Stimulated activated naive CD4-positive, alpha-beta T cell (primary cell): ENCODE results near the gene FBN3.
"Not testable (repeated sequence)": the region's sequence is repeated elsewhere in the genome, so short reads cannot be mapped to it uniquely, and the experiment has no call there.

ENCODE experiments used
- DNase-seq, 6 experiments: peaks; one replicate each; lab custom pipeline; 2025; lab: John Stamatoyannopoulos, UW

FBN3 gene

GRCh38 chr19:8149261-8150094, at the start of gene FBN3:
Gene FBN3, minus strand, starts transcription at chr19:8149592. Its CDS starts 2,112 bp downstream, at chr19:8147480.
- no peak for DNase-seq

GRCh38 chr19:8196271-8196927, 47.0 kb upstream of the FBN3 start:
- DNase-seq: no peak

DNA sequence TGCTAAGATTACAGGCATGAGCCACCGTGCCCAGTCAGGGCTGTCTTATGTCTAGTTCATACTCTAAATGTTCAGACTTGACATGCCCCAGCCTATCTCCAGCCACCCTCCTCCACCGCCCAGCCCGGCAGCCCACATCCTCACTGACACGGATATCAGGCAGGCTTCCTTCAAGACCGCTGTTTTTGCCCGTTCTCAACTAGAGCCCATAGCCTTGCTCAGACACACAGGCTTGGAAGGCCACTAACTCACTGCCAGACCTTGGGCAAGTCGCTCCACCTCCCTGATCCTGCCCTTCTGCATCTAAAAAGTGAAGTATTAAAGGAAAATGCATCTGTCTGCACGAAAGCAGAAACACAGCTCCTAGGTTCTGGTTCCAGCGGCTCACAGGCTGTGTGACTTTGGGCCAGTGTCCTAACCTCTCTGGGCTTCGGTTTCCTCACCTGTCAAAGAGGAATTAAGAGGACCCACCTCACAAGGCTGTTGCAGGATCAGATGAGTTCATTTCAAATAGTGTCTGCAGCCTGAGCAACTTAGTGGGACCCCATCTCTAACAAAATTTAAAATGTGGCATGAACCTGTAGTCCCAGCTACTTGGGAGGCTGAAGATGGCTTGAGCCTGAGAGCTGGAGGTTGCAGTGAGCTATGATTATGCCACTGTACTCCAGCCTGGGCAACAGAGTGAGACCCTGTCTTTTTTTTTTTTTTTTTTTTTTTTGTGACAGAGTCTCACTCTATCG, 45.3 kb upstream of the FBN3 start:
- peak in 4 of 6 experiments; percentile 8 to 44 (median 13) for DNase-seq

- no peak for DNase-seq
Measured at GRCh38 chr19:8192221-8192820, 42.9 kb upstream of the FBN3 start.

GRCh38 chr19:8185343-8186068, 36.1 kb upstream of the FBN3 start:
- no peak for DNase-seq

DNA sequence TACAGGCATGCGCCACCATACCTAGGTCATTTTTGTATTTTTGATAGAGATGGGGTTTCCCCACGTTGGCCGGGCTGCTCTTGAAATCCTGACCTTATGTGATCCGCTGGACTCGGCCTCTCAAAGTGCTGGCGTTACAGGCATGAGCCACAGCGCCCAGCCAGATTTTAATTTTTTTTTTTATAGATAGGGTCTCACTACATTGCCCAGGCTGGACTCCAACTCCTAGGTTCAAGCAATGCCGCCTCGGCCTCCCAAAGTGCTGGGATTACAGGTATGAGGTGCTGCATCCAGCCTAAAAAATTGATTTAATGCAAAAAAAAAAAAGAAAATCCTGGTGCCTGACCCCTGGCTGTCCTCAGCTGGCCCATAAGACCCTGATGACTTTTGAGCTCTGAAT, 34.9 kb upstream of the FBN3 start:
- no peak for DNase-seq

- no peak for DNase-seq
Measured at GRCh38 chr19:8180018-8180417, 30.6 kb upstream of the FBN3 start.

- DNase-seq: no peak
Measured at GRCh38 chr19:8174706-8175105, 25.3 kb upstream of the FBN3 start.

DNA sequence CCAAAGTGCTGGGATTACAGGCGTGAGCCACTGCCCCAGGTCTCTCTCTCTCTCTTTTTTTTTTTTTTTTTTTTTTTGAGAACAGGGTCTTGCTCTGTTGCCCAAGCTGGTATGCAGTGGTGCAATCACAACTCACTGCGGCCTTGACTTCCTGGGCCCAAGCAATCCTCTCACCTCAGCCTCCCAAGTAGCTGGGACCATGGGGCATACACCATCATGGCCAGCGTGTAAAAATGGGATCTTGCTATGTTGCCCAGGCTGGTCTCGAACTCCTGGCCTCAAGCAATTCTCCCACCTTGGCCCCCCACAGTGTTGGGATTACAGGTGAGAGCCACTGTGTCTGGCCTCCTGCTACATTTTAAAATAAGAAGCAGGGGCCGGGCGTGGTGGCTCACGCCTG, 19.1 kb upstream of the FBN3 start:
- no peak for DNase-seq

DNA sequence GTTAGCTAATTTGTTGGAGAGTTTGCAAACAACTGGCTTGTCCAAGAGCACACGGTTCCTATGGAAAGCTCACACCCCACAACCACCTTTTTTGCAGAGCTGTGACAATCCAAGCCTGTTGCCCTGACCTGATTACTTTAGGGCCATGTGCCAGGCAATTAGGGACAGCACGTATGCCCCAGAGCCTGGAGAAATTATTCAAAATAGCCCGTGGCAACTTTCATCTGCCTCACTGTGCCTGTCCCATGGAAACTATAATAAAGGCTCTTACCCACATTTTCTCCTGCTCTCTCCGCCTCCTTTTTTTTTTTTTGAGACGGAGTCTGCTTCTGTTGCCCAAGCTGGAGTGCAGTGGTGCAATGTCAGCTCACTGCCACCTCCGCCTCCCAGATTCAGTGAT, 18.6 kb upstream of the FBN3 start:
- DNase-seq: no peak

DNA sequence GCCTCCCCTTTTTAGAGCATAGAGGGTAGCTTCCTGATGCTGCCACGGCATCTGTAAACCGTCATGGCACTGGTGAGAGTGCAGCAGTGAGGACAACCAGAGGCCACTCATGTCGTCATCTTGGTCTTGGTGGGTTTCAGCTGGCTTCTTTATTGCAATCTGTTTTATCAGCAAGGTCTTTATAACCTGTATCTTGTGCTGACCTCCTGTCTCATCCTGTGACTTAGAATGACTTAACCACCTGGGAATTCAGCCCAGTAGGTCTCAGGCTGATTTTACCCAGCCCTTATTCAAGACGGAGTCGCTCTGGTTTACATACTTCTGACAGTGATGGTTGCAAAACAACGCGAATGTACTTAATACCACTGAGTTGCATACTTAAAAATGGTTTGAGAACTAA, 14.4 kb upstream of the FBN3 start:
- DNase-seq: no peak

- no peak for DNase-seq
Measured at GRCh38 chr19:8161135-8161646, 11.8 kb upstream of the FBN3 start.

- not testable (repeated sequence) for DNase-seq
Measured at GRCh38 chr19:8159322-8159721, 9.9 kb upstream of the FBN3 start.

GRCh38 chr19:8158411-8159074, 9.2 kb upstream of the FBN3 start:
- DNase-seq: peak in 4 of 6 experiments; percentile 10 to 71 (median 51)

- no peak for DNase-seq
Measured at GRCh38 chr19:8155318-8155717, 5.9 kb upstream of the FBN3 start.

GRCh38 chr19:8154014-8154413, 4.6 kb upstream of the FBN3 start:
- DNase-seq: not testable (repeated sequence)

DNA sequence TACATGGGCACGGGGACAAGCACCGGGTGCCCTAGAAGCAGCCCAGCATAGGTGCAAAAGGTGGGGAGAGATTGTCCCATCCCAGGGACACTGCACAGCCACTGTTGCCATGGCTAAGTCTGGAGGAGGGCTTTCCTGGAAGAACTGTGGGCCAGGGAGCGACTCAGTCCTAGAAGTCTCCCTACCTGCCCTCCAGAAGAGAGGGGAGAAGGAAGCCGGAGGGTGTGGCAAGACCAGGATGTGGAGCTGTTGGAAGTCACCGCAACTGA, 2.3 kb upstream of the FBN3 start:
- no peak for DNase-seq

DNA sequence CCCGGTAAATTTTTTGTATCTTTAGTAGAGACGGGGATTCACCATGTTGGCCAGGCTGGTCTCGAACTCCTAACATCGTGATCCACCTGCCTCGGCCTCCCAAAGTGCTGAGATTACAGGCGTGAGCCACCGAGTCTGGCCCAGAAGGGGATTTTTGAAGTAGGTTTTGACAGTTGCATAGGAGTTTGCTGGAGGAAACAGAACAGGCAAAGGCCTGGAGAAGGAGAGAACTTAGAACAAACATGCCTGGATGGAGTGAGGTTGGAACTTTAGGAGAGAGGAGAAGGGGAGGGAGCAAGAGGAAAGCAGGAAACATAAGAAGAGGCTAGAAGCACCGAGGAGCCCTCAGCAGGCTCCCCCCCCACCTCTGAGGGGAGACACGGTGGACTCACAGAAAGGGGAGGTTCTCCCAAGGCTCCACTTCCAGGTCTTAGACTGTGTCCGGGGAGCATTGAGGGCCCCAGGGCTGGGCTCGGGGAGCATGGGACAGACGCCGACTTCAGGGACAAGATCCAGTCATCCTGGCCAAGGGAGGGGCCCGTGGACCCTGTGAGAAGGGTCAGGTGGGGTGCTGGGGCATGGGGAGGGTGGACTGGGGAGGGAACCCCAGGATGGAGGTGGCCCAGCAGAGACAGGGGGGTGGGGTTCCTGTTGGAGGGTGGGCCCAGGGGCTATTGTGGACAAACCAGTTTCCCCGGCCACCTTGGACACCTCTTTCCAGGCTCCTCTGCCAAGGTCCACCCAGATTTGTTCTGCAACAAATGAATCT, 1.8 kb upstream of the FBN3 start:
- DNase-seq: no peak

- DNase-seq: no peak
Measured at GRCh38 chr19:8150178-8150865, 930 bp upstream of the FBN3 start.
